GM13977 (cell line): ENCODE results near the gene OPTN.
A peak's percentile ranks its signal among the peaks of the same experiment; 100 is the strongest.

Source experiments
- DNase-seq: peaks from one replicate; pipeline ENCODE4 v3.0.0; 2012; ENCODE audit warnings: low spot score
- in situ Hi-C: fragments of 300-500 bp; cut with MboI; formaldehyde crosslinking; loops from one replicate; pipeline ENCODE4 v1.12.0; 2022; ENCODE audit warnings: low sequenced_read_pairs, low pct_unique_long_range_greater_than_20kb, mixed read lengths, inconsistent platforms; ENCODE audit not compliant: unreplicated experiment
- TF ChIP-seq, protein P1 (sequence below): IDR thresholded peaks from 2 replicates; pipeline ENCODE4 v1.5.1; 2012; ENCODE audit warnings: mild to moderate bottlenecking, control low read depth; ENCODE audit not compliant: insufficient read depth; ENCODE audit errors: extremely low read depth, missing control alignments

The OPTN gene

DNA sequence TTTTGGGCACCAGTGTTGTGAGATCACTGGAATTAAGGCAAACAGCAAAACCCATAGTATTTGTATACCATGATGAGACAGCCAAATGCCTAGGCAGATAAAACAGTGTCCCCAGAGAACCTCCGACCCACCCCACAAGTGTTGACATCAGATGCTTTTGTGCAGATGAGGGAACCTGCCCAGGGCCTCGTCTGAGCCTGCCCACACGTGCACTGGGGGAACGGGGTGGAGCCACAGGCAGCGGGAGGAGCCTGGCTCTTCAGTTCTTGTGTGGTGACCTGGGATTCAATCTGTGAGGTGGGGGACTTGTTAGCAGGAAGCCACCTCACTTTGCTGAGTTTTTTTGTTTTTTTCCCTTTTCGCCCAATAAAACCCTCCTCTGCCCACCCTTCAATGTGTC, 33.4 kb upstream of the OPTN start:
- DNase-seq = no peak
- TF ChIP-seq, protein P1, sequence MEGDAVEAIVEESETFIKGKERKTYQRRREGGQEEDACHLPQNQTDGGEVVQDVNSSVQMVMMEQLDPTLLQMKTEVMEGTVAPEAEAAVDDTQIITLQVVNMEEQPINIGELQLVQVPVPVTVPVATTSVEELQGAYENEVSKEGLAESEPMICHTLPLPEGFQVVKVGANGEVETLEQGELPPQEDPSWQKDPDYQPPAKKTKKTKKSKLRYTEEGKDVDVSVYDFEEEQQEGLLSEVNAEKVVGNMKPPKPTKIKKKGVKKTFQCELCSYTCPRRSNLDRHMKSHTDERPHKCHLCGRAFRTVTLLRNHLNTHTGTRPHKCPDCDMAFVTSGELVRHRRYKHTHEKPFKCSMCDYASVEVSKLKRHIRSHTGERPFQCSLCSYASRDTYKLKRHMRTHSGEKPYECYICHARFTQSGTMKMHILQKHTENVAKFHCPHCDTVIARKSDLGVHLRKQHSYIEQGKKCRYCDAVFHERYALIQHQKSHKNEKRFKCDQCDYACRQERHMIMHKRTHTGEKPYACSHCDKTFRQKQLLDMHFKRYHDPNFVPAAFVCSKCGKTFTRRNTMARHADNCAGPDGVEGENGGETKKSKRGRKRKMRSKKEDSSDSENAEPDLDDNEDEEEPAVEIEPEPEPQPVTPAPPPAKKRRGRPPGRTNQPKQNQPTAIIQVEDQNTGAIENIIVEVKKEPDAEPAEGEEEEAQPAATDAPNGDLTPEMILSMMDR = no peak
- in situ Hi-C loops = no loop called here

DNA sequence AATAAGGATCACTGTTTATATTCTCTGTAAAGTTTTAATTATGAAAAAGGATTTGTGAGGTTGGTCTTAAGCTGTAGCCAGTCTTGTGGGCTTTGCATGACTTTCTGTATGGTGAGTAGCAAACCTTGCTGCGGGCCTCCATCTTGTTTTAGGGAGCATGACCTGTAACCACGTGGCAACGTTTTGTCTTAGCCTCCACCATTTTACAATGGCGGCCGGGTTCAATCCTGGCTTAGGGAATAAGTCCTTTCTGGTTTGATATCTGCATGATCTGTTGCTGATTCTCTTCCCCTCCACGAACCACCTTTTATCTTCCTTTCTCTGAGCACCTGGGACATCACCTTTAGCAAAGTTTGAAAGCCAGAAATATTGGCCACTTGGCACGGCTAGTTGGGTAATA, 32.5 kb upstream of the OPTN start:
- no peak for DNase-seq
- TF ChIP-seq, protein P1 = no peak
- in situ Hi-C loops = no loop called here

DNA sequence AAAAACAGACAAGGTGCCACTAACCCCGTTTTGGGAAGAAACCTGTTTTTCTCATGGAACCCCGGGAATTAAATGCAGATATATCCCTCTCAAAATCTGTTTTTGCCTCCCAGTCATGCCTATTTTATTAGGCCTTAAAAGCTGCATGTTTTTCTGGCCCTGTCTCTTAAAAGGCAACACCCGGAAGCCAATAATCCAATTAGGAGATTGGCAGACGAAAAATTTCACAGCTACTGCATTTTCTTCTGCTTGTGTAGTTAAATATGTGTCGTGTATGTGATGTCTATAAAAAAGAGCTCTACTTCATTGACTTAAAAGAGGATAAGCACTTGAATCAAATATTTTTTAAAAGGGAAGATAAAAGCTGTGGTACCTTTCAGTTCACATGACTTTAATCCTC, 31.9 kb upstream of the OPTN start:
- in situ Hi-C loops = no loop called here
- TF ChIP-seq, protein P1 = no peak
- no peak for DNase-seq

DNA sequence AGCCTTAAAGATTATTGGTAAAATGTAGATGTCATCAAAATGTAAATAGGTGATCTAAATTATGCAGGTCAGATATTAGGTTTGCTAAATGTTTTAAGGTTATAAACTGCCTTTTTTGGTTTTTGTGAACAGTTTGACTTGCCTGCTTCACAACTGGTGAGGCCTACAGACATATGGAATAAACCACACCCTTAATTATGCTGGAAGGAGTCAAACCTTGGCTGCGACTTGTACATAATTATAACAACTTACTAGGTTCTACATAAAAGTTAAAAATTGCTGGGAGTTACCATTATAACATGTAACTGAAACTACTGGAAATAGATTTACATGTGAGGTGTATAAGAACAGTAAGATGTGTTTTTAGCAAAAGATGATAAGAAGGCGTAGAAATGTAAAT, 31.5 kb upstream of the OPTN start:
- TF ChIP-seq, protein P1 = no peak
- no peak for DNase-seq
- in situ Hi-C loops = no loop called here

DNA sequence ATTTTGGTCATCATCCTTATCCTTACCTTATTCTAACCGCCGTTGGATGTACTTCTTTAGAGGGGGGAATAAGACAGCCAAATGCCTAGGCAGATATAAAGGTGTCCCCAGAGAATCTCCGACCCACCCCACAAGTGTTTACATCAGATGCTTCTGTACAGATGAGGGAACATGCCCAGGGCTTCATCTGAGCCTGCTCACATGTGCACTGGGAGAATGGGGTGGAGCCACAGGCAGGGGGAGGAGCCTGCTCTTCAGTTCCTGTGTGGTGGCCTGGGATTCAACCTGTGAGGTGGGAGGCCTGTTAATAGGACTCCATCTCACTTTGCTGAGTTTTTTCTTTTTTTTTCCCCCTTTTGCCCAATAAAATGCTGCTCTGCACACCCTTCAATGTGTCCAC, 27.6 kb upstream of the OPTN start:
- TF ChIP-seq, protein P1 = no peak
- DNase-seq = no peak
- in situ Hi-C loops = no loop called here

DNA sequence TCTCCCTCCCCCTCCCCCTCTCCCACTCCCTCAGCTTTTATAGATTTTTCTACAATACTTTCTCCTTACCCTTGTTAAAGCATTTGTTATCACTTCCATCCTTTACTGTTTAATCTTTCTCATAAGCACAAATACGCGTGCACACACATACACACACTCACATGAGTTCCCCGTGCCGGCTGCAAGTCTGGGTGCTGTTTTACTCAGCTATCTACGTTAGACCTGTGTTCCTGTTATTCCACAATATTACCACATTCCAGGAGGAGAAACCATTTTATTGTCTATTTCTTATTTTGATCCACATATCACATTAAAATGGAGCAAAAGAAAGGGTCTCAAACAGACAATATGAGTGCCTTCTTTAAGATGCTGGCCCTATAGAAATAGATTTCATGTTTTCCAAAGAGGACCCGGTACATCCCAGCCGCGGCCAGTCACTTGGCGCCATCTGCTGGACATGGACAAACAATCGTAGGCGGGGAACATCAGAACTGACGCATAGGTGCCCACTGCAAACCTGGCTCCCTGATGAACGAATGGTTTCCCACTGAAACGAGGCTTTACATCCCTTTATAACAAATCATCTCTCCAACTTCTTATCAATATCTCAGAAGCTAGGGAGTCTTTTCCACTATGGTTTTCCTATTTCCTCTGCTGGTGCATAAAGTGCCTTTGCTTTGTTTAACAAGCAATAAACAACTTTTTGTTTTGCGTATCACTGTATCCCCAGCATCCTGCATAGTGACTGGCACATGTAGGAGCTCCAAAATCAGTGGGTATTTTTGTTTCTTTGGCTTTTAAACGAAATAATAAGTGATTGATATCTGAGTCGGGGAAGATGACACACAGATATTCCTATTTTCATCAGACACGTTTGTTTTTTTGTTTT, 25.2 kb upstream of the OPTN start:
- in situ Hi-C loops = loop anchor here (25.0 kb wide), 1 partner anchor 813 kb away; no protein-coding TSS in a partner anchor
- TF ChIP-seq, protein P1 = peak; percentile 85
- DNase-seq = peak; percentile 74
